SK-N-SH treated with all-trans-retinoic acid at 6 μM for 48 hours (cell line): ENCODE results near the gene SERPINB6.
"Not testable (repeated sequence)": the region's sequence is repeated elsewhere in the genome, so short reads cannot be mapped to it uniquely, and the experiment has no call there.

Experiments
- ATAC-seq: fragments of 200-7000 bp; cut with Tn5 transposase; 3 replicates; pipeline ENCODE4 v1.9.1; 2020; ENCODE audit warnings: mild to moderate bottlenecking, moderate library complexity
- ARNTL ChIP-seq: fragments of 450-650 bp; formaldehyde crosslinking; IDR thresholded peaks from 2 replicates; pipeline ENCODE4 v1.5.0; 2020; ENCODE audit warnings: low read depth, mild to moderate bottlenecking, moderate library complexity, borderline replicate concordance
- BACH2 ChIP-seq: fragments of 250-450 bp; sonication (Bioruptor Pico); IDR thresholded peaks from 2 replicates; pipeline ENCODE4 v1.9.0; 2021; ENCODE audit warnings: mild to moderate bottlenecking, borderline replicate concordance
- CSDC2 ChIP-seq: fragments of 250-450 bp; sonication (Bioruptor Pico); IDR thresholded peaks from 2 replicates; pipeline ENCODE4 v1.5.0; 2020; ENCODE audit warnings: mild to moderate bottlenecking, moderate library complexity
- CSRNP3 ChIP-seq: fragments of 250-450 bp; sonication (Bioruptor Pico); IDR thresholded peaks from 2 replicates; pipeline ENCODE4 v1.5.1; 2021; ENCODE audit warnings: mild to moderate bottlenecking, moderate library complexity
- ESRRG ChIP-seq: fragments of 250-450 bp; sonication (Bioruptor Pico); IDR thresholded peaks from 2 replicates; pipeline ENCODE4 v1.6.1; 2021; ENCODE audit warnings: mild to moderate bottlenecking
- GLIS3 ChIP-seq: fragments of 250-450 bp; sonication (Bioruptor Pico); IDR thresholded peaks from 2 replicates; pipeline ENCODE4 v1.5.0; 2020; ENCODE audit warnings: mild to moderate bottlenecking, moderate library complexity
- OSR1 ChIP-seq: fragments of 250-450 bp; sonication (Bioruptor Pico); IDR thresholded peaks from 2 replicates; pipeline ENCODE4 v1.8.0; 2022; ENCODE audit warnings: moderate library complexity, mild to moderate bottlenecking, inconsistent platforms
- PATZ1 ChIP-seq: fragments of 250-450 bp; sonication (Bioruptor Pico); IDR thresholded peaks from 2 replicates; pipeline ENCODE4 v1.8.0; 2020; ENCODE audit warnings: mild to moderate bottlenecking, moderate library complexity, borderline replicate concordance
- POU6F1 ChIP-seq: fragments of 250-450 bp; sonication (Bioruptor Pico); IDR thresholded peaks from 2 replicates; pipeline ENCODE4 v1.8.0; 2021; ENCODE audit warnings: low read depth, mild to moderate bottlenecking, moderate library complexity, borderline replicate concordance
- RARB ChIP-seq: fragments of 250-450 bp; sonication (Bioruptor Pico); IDR thresholded peaks from 2 replicates; pipeline ENCODE4 v1.8.0; 2021; ENCODE audit warnings: mild to moderate bottlenecking, moderate library complexity
- SNAI2 ChIP-seq: fragments of 250-450 bp; sonication (Bioruptor Pico); IDR thresholded peaks from 2 replicates; pipeline ENCODE4 v1.5.0; 2020; ENCODE audit warnings: mild to moderate bottlenecking, moderate library complexity
- TCF4 ChIP-seq: fragments of 250-450 bp; sonication (Bioruptor Pico); IDR thresholded peaks from 2 replicates; pipeline ENCODE4 v1.8.0; 2021; ENCODE audit warnings: mild to moderate bottlenecking, moderate library complexity, borderline replicate concordance
- TOX ChIP-seq: fragments of 250-450 bp; sonication (Bioruptor Pico); IDR thresholded peaks from 2 replicates; pipeline ENCODE4 v1.8.0; 2021; ENCODE audit warnings: mild to moderate bottlenecking, moderate library complexity, borderline replicate concordance
- ZFP3 ChIP-seq: fragments of 250-450 bp; sonication (Bioruptor Pico); IDR thresholded peaks from 2 replicates; pipeline ENCODE4 v1.5.0; 2020; ENCODE audit warnings: mild to moderate bottlenecking, moderate library complexity
- ZNF565 ChIP-seq: fragments of 450-650 bp; formaldehyde crosslinking; conservative IDR thresholded peaks from 2 replicates; pipeline ENCODE4 v1.5.0; 2020; ENCODE audit warnings: low read depth, mild to moderate bottlenecking, moderate library complexity
- ZNF70 ChIP-seq: fragments of 450-650 bp; formaldehyde crosslinking; IDR thresholded peaks from 2 replicates; pipeline ENCODE4 v1.5.0; 2020; ENCODE audit warnings: mild to moderate bottlenecking, moderate library complexity
- ZNF8 ChIP-seq: fragments of 450-650 bp; formaldehyde crosslinking; IDR thresholded peaks from 2 replicates; pipeline ENCODE4 v1.5.0; 2020; ENCODE audit warnings: mild to moderate bottlenecking, moderate library complexity

Gene SERPINB6

GRCh38 chr6:2911171-2911570, 60.2 kb downstream of the SERPINB6 start (continued):
- no peak for TF ChIP-seq PATZ1
- no peak for TF ChIP-seq OSR1 (CRISPR knock-in tag)
- no peak for TF ChIP-seq ZFP3
- TF ChIP-seq RARB (CRISPR knock-in tag) = no peak
- TF ChIP-seq SNAI2 = no peak
- TF ChIP-seq ARNTL = no peak
- no peak for TF ChIP-seq ESRRG (CRISPR knock-in tag)
- TF ChIP-seq ZNF565 (CRISPR knock-in tag) = no peak
- no peak for TF ChIP-seq BACH2 (CRISPR knock-in tag)

GRCh38 chr6:2909718-2910117, 61.6 kb downstream of the SERPINB6 start:
- ATAC-seq = no peak
- TF ChIP-seq ESRRG (CRISPR knock-in tag) = no peak
- TF ChIP-seq RARB (CRISPR knock-in tag) = no peak
- no peak for TF ChIP-seq ZNF70 (CRISPR knock-in tag)
- TF ChIP-seq CSRNP3 (CRISPR knock-in tag) = no peak
- TF ChIP-seq GLIS3 (CRISPR knock-in tag) = no peak
- no peak for TF ChIP-seq POU6F1 (CRISPR knock-in tag)
- TF ChIP-seq TOX (CRISPR knock-in tag) = no peak
- TF ChIP-seq ZNF8 (CRISPR knock-in tag) = no peak

- not testable (repeated sequence) for ATAC-seq
These were observed 62.2 kb downstream of the SERPINB6 start for GRCh38 chr6:2909051-2909606.

- ATAC-seq = peak; percentile 40; the same call in 2 of the 3 replicates
These were observed 62.9 kb downstream of the SERPINB6 start for GRCh38 chr6:2908516-2908915.

GRCh38 chr6:2903411-2904185, 67.8 kb downstream of the SERPINB6 start:
- ATAC-seq = peak; percentile 42

- ATAC-seq = not testable (repeated sequence)
These were observed 69.5 kb downstream of the SERPINB6 start for GRCh38 chr6:2901645-2902502.

GRCh38 chr6:2900821-2901644, 70.3 kb downstream of the SERPINB6 start:
- no peak for ATAC-seq

More at GRCh38 chr6:2900821-2901644, 70.3 kb downstream of the SERPINB6 start:
- TF ChIP-seq CSDC2 = no peak
- TF ChIP-seq TCF4 (CRISPR knock-in tag) = no peak
- TF ChIP-seq ZNF8 (CRISPR knock-in tag) = no peak
- TF ChIP-seq OSR1 (CRISPR knock-in tag) = no peak
